ENCODE results near the gene RTP5.

- TF ChIP-seq, protein P1, sequence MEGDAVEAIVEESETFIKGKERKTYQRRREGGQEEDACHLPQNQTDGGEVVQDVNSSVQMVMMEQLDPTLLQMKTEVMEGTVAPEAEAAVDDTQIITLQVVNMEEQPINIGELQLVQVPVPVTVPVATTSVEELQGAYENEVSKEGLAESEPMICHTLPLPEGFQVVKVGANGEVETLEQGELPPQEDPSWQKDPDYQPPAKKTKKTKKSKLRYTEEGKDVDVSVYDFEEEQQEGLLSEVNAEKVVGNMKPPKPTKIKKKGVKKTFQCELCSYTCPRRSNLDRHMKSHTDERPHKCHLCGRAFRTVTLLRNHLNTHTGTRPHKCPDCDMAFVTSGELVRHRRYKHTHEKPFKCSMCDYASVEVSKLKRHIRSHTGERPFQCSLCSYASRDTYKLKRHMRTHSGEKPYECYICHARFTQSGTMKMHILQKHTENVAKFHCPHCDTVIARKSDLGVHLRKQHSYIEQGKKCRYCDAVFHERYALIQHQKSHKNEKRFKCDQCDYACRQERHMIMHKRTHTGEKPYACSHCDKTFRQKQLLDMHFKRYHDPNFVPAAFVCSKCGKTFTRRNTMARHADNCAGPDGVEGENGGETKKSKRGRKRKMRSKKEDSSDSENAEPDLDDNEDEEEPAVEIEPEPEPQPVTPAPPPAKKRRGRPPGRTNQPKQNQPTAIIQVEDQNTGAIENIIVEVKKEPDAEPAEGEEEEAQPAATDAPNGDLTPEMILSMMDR (IDR thresholded peaks at IDR 0.05; ENCODE audit: insufficient read depth, low read length, poor library complexity, severe bottlenecking), result no peak
- no peak for TF ChIP-seq EZH2phosphoT487 (conservative IDR thresholded peaks at IDR 0.05; ENCODE audit: low read length)
These were observed 27.8 kb downstream of the RTP5 start for GRCh38 chr2:241897231-241897916.
